Tibial nerve (tissue), 3 donors: ENCODE results near the gene CAMTA1.

Experiments
- POLR2A ChIP-seq, 2 donors: fragments of 450-650 bp; IDR thresholded peaks; one replicate each; pipeline ENCODE4 v1.6.1; 2017; ENCODE audit warnings: antibody characterized with exemption in 2 of 2, mild to moderate bottlenecking in 2 of 2, moderate library complexity in 2 of 2
- TF ChIP-seq, protein P1 (sequence below), 5 experiments: fragments of 200-600 bp in 3 of 5; fragments of 450-650 bp in 2 of 5; sonication (generic) in 3 of 5; IDR thresholded peaks; one replicate each; pipeline ENCODE4 v1.5.1; 2016 to 2019; ENCODE audit warnings: antibody characterized with exemption in 5 of 5, mild to moderate bottlenecking in 3 of 5, moderate library complexity in 2 of 5

DNA sequence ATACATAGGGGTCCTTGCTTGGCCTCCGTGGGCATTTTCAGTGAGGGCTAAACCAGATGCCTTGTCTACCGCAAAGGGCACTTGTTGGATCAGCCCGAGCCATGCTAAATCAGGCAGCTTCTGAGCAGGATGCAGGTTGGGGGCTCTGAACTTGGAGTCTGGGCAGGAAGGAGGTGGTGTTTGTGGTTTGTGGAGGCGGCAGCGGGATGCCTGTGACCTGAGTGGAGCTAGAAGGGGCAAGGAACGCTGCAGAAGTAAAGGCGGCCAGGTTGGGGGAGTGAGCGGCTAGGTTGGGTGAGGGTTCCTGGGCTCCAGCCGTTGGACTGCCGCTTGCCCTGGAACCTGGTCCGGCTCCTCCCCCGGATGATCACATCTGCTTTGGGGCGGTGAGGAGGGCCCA, 183.9 kb downstream of the CAMTA1 start:
- no peak for TF ChIP-seq POLR2A (IDR thresholded peaks at IDR 0.05)
- TF ChIP-seq, protein P1, sequence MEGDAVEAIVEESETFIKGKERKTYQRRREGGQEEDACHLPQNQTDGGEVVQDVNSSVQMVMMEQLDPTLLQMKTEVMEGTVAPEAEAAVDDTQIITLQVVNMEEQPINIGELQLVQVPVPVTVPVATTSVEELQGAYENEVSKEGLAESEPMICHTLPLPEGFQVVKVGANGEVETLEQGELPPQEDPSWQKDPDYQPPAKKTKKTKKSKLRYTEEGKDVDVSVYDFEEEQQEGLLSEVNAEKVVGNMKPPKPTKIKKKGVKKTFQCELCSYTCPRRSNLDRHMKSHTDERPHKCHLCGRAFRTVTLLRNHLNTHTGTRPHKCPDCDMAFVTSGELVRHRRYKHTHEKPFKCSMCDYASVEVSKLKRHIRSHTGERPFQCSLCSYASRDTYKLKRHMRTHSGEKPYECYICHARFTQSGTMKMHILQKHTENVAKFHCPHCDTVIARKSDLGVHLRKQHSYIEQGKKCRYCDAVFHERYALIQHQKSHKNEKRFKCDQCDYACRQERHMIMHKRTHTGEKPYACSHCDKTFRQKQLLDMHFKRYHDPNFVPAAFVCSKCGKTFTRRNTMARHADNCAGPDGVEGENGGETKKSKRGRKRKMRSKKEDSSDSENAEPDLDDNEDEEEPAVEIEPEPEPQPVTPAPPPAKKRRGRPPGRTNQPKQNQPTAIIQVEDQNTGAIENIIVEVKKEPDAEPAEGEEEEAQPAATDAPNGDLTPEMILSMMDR (IDR thresholded peaks at IDR 0.05): no peak
